Activated T-helper 1 cell treated with anti-CD3 and anti-CD28 coated beads, Interleukin-2, amount 50 U/mL, for 16 hours (primary cell): ENCODE measurements around the gene MTA3.
"Not testable (repeated sequence)": the region's sequence is repeated elsewhere in the genome, so short reads cannot be mapped to it uniquely, and the experiment has no call there.

Experiments
- DNase-seq, 2 donors: peaks; one replicate each; pipeline ENCODE4 v3.0.0-alpha.2; 2020; ENCODE audit warnings: low read depth in 1 of 2, low spot score in 1 of 2

Gene MTA3

DNA sequence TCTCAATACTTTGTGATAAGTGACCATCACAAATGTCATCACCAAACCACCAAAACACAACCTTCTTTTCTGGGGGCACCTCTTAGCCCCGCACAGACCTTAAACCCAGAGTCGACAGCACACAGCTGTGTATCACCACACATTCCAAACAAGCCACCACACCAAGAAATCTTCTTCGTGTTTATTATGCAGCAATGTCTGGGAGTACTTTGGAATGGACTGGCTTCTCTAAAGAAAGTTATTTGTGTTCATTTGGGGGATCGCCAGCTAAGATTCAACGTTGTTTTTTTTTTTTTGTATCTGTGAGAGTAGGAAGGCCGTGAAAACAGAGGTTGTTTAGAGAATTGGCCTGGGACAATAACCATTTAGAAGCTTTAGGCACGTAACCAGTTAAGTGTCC is 1.1 kb upstream of the MTA3 start:
- no peak for DNase-seq

DNA sequence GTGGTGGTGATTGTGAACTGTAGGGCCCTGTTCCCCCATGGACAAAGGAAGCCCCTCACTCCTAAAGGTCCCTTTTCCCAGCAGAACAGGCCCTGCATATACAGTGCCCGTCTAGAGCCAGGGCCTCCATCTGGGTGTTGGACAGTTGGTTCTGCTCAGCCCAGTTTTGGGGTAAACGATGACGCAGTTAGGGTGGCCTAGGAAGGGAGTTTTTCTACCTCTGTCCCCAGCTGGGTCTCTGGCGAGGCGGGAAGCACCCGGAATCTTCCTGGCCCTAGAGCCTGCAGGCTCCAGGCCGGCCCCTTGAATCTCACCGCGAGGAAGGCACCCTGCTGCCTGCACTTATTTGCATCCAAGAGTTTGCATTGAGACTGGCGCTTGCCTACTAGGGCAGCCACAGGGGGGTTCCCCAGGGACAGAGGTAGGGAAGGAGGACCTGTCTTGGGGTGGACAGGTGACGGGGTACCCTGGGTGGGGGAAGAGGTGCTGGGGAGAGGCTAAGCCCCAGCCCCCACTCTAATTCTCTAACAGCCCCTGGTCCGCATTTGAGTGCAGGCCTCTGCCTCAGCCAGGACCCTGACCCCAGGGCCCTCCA is 529 bp upstream of the MTA3 start:
- DNase-seq = peak in 1 of 2 donors; percentile 1

DNA sequence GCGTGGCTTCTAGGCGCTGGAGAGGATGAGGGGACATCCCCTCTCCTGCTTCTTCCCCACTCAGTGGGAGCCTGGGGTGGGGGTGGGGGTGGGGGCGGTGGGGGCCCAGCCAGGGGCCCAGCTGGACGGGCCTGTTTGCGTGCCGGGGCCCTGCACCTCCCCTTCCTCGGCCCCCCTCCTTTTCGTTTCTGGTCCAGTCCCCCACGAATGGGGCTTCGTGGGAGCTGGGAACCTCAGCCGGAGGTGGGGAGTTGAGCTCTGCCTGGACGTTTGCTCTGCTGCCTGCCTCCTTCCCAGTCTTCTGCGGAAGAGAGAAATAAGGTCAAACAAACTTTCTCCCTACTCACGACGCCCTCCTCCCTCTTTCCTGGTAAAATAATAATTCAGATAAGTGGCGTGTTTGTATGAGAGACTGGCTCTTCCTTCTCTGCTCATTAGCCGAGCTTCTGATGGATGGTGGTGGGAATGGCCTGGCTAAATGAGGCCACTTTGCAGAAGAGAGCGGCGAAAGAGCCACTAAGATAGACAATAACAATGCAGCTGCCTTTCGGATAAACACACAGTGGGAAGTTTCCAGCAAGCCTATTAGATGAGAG is 782 bp downstream of the MTA3 start:
- DNase-seq = peak in 1 of 2 donors; percentile 2

DNA sequence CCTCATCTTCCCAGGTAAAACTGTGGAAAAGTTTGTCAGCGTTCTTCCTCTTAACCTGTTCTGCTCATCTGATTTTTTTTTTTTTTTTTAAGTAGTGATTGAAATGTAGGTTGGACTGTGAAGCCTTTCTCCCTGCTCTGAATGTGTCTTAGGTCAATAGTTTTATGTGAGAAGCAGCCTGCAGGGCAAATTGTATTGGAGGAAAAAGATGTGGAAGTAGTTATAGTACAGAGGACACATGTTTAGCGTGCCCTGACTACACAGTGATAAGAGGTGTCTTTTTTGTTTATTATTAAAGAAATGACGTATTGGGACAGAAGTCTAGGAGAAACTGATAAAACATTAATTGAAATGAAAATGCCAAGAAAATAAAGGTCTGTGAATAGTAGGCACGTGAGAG is 1.5 kb downstream of the MTA3 start:
- DNase-seq = no peak

DNA sequence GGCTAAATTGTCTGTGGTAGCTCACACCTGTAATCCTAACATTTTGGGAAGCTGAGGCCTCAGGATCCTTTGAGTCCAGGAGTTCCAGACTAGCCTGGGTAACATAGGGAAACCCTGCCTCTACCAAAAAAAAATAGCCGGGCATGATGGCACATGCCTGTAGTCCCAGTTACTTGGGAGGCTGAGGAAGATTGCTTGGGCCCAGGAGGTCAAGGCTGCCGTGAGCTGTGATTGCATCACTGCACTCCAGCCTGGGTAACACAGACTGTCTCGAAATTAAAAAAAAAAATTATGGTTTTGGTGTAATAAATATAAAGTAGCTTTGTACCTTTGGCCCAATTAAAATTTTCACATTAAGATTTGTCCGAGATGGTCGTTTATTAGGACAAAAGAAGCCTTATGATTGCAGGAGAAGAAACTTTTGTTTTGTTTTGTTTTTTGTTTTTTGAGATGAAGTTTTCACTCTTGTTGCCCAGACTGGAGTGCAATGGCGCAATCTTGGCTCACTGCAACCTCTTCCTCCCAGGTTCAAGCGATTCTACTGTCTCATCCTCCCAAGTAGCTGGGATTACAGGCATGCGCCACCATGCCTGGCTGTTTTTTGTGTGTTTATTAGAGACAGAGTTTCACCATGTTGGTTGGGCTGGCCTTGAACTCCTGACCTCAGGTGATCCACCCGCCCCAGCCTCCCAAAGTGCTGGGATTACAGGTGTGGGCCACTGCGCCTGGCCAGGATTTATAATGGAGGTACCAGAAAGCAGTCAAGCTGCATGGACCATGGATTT is 4.1 kb downstream of the MTA3 start:
- no peak for DNase-seq

DNA sequence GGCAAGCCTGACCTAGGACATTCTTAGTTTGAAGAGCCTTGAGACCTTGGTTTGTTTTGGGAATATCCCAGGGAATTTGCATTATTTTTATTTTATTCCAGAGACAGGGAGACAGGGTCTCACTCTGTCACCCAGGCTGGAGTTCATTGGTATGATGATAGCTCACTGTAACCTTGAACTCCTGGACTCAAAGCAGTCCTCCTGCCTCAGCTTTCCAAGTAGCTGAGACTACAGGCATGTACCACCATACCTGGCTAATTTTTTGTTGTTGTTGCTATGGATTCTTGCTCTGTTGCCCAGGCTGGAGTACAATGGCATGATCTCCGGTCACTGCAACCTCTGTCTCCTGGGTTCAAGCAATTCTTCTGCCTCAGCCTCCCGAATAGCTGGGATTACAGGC is 4.8 kb downstream of the MTA3 start:
- no peak for DNase-seq

DNA sequence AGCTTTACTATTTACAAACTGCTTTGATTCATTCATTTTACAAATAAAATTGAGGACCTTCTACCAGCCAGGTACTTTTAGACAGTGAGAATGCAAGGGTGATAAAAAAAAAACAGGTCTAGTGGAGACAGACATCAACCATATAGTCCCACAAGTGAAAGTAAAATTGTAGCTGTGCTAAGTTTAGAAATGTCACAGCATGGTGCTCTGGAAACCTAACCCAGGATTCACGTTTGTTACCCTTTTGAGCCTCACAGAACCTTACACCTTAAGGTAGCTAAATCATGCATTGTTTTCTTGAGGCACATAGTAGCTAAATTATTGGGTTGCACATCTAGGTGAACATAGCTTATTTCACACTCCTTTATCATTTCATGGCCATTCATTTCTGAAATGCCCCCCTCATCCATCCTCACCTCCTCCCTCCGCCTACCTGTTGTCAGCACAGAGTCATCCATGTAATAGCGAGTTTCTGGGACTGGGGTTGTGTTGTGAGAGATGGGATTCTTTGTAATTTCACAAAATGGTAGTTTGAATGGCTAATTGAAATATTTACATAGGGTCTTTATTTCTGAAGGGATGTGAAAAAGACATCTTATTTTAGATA is 7.1 kb downstream of the MTA3 start:
- no peak for DNase-seq

DNA sequence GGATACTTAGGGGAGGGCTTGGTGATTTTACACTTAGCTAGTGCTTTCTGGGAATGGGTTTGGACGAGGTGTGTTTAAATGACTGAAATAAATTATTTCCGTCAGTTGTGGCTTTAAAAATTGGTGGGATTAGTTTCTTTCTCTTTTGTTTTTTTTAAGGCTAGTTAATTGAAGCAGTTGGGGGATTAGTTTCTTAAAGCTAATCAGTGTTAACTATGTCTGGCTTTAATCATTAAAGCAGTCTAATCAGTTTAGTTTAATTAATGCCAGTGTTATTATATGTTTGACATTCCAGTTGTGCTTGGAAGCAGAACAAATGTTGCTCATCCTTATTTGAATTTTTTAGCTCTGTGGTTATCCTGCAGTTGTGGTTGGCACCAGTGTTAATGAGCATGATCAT is 10.2 kb downstream of the MTA3 start:
- no peak for DNase-seq

DNA sequence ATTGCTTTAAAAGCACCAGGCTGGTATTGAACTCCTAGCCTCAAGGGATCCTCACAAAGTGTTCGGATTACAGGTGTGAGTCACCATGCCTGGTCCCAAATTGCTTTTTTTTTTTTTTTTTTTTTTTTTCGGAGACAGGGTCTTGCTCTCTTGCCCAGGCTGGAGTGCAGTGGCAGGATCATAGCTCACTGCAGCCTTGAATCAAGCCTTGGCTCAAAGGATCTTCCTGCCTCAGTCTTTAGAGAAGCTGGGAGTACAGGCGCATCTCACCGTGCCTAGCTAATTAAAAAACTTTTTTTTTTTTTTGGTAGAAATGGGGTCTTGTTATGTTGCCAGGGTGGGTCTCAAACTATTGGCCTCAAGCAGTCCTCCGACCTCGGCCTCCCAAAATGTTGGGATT is 12.8 kb downstream of the MTA3 start:
- DNase-seq = no peak

DNA sequence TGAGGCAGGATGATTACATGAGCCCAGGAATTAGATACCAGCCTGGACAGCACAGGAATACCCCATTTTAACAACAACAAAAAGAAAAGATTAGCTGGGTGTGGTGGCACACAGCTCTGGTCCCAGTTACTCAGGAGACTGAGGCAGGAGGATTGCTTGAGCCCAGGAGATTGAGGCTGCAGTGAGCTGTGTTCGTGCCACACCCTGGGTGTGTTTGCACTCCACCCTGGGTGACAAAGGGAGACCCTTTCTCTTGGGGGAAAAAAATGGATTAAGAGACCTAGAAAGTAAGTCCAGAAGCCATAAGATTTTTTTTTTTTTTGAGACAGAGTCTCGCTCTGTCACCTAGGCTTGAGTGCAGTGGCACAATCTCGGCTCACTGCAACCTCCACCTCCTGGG is 16.2 kb downstream of the MTA3 start:
- not testable (repeated sequence) for DNase-seq

DNA sequence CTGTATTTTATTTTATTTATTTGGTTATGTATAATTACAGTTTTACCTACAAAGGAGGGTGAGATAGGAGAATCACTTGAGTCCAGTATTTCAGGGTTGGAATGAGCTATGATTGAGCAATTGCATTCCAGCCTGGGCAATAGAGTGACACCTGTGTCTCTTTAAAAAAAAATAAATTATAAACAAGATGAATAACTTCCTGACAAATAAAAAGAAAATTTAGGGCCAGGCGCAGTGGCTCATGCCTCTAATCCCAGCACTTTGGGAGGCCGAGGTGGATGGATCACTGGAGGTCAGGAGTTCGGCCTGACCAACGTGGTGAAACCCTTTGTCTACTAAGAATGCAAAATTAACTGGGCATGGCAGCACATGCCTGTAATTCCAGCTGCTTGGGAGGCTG is 17.3 kb downstream of the MTA3 start:
- no peak for DNase-seq

DNA sequence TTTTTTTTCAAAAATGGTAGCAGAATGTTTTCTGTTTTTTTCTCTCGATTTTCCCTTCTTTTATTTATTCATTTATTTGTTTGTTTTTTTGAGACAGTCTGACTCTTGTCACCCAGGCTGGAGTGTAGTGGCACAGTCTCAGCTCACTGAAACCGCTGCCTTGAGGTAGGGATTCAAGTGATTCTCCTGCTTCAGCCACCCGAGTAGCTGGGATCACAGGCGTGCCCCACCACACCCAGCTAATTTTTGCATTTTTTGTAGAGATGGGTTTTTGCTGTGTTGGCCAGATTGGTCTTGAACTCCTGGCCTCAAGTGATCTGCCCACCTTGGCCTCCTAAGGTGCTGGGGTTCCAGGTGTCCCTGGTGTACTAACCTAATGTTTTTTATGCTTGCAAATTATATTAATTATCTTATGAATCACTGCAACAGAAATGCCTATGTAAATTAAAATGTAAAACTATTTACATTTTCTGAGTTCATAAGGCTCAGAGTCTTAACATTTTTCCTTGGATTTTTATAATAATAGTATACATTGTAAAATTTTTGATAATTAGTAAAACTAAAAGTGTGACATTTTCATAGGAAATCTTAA is 19.2 kb downstream of the MTA3 start:
- no peak for DNase-seq

DNA sequence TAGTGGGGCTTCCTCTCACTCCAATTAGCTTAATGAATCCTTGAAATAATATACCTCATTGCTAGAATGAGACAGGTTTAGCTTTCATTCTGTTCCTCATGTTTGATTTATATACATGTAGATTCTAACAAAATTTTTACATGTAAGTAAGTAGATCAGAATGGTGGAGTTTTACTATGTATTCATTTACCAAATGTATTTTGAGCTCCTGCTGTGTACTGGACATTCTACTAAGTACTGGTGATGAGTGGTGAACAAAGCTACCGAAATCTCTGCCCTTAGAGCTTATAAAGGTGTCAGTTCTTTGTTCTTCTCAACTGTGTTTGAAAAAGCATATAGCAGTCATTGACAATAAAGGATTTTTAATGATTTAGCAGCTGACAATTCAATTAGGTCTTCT is 19.7 kb downstream of the MTA3 start:
- no peak for DNase-seq

DNA sequence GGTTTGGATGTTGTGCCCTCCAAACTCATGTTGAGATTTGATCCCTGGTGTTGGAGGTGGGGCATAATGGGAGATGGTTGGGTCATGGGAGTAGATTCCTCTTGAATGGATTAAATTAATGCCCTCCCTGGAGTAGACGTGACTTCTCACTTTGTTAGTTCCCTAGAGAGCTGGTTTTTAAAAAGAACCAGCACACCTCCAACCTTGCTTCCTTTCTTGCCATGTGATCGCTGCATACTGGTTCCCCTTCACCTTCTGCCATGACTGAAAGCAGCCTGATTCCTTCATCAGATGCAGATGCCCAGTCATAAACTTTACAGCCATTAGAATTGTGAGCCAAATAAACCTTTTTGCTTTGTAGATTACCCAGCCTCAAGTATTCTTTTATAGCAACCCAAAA is 21.7 kb downstream of the MTA3 start:
- no peak for DNase-seq

DNA sequence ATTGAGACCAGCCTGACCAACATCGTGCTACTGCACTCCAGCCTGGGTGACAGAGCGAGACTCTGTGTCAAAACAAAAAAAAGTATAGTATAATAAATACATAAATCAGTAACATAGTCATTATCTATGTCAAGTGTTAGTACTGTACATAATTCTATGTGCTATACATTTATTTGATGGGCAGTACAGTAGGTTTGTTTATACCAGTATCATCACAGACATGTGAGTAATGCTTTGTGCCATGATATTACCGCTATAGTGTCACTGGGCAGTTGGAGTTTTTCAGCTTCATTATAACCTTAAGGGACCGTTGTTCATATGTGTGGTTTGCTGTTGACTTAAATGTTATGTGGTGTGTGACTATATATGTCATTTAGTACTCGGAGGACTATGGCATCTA is 24.9 kb downstream of the MTA3 start:
- DNase-seq = no peak

DNA sequence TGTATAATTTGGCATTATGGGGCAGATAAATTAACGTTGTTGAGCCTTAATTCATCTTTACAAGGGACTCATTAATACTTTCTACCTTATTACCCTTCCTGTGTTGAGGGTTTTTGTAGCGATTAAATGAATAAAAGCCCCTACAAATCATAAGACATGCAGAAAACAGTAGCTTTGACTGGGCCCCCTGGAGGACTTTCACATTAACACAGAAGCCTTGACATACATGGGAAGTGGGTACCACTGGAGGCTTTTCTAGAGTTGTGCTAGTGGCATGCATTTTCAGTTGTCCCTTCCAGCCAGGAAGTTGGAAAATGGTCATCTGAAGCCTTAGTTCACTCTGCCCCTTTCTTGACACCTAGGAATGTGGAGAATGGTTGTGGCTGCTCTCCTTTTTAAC is 30.2 kb downstream of the MTA3 start:
- no peak for DNase-seq

DNA sequence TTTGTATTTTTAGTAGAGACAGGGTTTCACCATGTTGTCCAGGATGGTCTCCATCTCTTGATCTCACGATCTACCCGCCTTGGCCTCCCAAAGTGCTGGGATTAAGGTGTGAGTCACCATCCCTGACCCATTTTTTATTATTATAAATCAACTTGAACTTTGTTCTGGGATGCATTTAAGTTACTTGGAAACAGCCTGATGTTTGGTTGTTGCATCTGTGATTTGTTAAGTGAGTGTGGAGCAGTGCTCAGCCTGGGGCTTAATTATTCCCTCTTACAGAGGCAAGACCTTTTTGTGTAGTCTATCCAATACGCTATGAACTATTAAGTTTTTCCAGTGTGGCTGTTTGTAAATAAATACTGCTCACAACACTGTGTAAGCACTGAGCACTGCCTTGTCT is 32.6 kb downstream of the MTA3 start:
- no peak for DNase-seq

DNA sequence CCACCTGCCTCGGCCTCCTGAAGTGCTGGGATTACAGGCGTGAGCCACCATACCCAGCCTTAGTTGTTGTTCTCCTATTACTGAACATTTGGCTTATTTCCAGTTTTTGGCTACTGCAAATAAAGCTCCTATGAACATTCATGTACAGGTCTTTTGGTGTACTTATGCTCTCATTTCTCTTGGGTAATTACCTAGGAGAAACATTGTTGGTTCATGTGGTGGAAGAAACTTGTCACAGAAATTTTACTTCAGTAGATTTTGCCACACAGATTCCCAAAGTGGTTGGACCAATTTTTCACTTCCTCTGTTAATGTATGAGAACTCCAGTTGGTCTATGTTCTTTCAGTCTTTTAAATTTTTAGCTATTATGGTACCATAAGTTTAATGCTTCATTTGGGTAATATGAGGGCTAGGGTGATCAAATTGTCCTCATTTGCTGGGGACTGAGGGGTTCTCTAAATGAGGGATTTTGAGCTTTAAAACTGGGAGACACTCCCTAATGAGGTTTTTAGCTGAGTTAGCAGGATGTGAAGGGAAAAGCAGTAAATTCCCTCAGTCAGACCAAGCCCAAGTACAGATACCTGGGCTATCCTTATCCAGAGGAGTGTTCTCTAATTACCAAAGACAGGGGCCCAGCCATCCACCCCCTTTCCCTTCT is 33.9 kb downstream of the MTA3 start:
- DNase-seq = no peak

DNA sequence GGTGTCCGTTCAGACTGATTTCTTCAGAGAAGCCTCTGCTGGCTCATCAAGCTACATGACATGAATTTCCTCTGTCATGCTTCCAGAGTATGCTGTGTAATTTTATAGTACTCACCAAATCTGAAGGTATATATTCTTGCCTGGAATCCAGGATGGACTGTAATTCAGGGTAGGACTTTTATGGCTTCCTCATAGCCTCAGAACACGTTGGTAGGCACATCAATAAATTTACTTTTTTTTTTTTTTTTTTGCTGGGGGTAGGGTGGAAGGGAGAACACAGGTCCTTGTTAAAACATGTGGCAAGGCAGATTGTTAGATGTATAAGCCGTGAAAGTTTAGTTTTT is 34.4 kb downstream of the MTA3 start:
- DNase-seq = no peak

DNA sequence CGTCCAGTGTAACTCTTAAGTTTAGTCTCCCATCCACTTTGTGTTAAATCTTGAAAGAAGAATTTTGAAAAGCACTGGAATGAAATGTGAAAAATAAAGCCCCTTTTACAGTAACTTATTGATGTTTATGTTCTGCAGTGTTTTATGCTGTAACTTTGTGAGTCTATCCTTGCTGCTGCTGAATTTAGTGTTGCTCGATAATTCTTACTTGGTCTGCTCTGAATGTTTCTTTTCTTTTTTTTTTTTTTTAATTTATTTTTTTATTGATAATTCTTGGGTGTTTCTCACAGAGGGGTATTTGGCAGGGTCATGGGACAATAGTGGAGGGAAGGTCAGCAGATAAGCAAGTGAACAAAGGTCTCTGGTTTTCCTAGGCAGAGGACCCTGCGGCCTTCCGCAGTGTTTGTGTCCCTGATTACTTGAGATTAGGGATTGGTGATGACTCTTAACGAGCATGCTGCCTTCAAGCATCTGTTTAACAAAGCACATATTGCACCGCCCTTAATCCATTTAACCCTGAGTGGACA is 36.0 kb downstream of the MTA3 start:
- DNase-seq = not testable (repeated sequence)

DNA sequence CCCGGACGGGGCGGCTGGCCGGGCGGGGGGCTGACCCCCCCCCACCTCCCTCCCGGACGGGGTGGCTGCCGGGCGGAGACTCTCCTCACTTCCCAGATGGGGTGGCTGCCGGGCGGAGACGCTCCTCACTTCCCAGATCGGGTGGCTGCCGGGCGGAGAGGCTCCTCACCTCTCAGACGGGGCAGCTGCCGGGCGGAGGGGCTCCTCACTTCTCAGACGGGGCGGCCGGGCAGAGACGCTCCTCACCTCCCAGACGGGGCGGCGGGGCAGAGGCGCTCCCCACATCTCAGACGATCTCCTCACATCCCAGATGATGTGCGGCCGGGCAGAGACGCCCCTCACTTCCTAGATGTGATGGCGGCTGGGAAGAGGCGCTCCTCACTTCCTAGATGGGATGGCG is 37.7 kb downstream of the MTA3 start:
- DNase-seq = not testable (repeated sequence)
